ENCODE data around the gene INTS4.
"Not testable (repeated sequence)": the region's sequence is repeated elsewhere in the genome, so short reads cannot be mapped to it uniquely, and the experiment has no call there.

The INTS4 gene

DNA sequence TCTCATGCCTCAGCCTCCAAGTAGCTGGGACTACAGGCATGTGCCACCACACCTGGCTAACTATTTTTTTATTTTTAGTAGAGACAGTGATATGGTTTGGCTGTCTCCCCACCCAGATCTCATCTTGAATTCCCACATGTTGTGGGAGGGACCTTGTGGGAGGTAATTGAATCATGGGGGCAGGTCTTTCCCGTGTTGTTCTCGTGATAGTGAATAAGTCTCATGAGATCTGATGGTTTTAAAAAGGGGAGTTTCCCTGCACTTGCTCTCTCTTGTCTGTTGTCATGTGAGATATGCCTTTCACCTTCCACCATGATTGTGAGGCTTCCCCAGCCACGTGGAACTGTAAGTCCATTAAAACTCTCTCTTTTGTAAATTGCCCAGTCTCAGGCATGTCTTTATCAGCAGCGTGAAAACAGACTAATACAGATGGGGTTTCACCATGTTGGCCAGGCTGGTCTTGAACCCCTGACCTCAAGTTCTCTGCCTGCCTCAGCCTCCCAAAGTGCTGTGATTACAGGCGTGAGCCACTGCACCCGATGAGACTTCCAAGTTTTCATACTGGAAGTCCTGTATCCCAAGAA is 20.6 kb upstream of the INTS4 start:
- H3K9me3 ChIP-seq (ENCODE audit: control extremely low read depth in 1 of 5, control insufficient read depth in 4 of 5, insufficient read depth in 2 of 5, low read depth in 1 of 5, low read length in 4 of 5); H3K36me3 ChIP-seq (ENCODE audit: control insufficient read depth in 4 of 4, insufficient read depth in 4 of 4, low read length in 3 of 4); POLR2A ChIA-PET; H3K27me3 ChIP-seq (replicated peaks in 2 of 5; ENCODE audit: control insufficient read depth in 4 of 5, insufficient read depth in 5 of 5, low read length in 4 of 5); DNase-seq; H3K4me1 ChIP-seq (ENCODE audit: control extremely low read depth in 1 of 4, control insufficient read depth in 4 of 4, insufficient read depth in 4 of 4, low read length in 3 of 4); CTCF ChIA-PET; H3K27ac ChIP-seq (ENCODE audit: insufficient read depth in 1 of 2, low read depth in 1 of 2, low read length in 2 of 2, poor library complexity in 1 of 2, severe bottlenecking in 2 of 2); H3K4me3 ChIP-seq (ENCODE audit: control insufficient read depth in 1 of 7, extremely low read depth in 1 of 7, insufficient read depth in 4 of 7, low read depth in 2 of 7, low read length in 6 of 7): not testable (repeated sequence)
- 95% methylated on average over 6 of the region's 6 CpGs for WGBS (ENCODE audit: insufficient coverage)

DNA sequence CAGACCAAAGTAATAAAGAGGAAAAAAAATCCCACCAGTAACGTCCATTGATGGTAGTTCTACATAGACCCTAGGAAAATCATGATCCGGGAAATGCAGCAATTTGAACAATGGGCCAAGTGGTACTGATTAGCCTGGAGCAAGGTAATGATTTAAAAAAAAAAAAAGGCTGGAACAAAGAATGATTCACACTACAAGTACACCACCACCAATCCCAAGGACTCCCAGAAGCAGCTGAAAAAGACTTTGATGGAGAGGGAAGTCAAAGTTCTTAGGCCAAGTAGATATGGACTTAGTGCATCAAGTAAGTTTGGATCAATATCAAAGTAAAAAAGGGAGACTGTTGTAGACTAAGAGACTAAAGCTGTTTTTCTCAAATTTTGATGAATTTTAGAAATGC is 16.8 kb upstream of the INTS4 start:
- Histone ChIP-seq H3K9me3 (ENCODE audit: control extremely low read depth in 1 of 5, control insufficient read depth in 4 of 5, insufficient read depth in 2 of 5, low read depth in 1 of 5, low read length in 4 of 5) (no peaks in the 10 kb centered on the region), H3K27ac (ENCODE audit: insufficient read depth in 1 of 2, low read depth in 1 of 2, low read length in 2 of 2, poor library complexity in 1 of 2, severe bottlenecking in 2 of 2) (no peak overlapping the region), H3K4me1 (ENCODE audit: control extremely low read depth in 1 of 4, control insufficient read depth in 4 of 4, insufficient read depth in 4 of 4, low read length in 3 of 4) (no peaks in the 10 kb centered on the region), H3K4me3 (ENCODE audit: control insufficient read depth in 1 of 7, extremely low read depth in 1 of 7, insufficient read depth in 4 of 7, low read depth in 2 of 7, low read length in 6 of 7) (no peak overlapping the region), H3K36me3 (ENCODE audit: control insufficient read depth in 4 of 4, insufficient read depth in 4 of 4, low read length in 3 of 4) (no peaks in the 10 kb centered on the region), H3K27me3 (replicated peaks in 2 of 5; ENCODE audit: control insufficient read depth in 4 of 5, insufficient read depth in 5 of 5, low read length in 4 of 5) (peaks cover 0 to 2% (median 0%) of the 10 kb centered on the region in 5 experiments)
- 100% methylated on average over 1 of the region's 2 CpGs for WGBS (ENCODE audit: insufficient coverage)
- ChIA-PET POLR2A (no interaction called here), CTCF (no interaction called here)
- DNase-seq, result no peak

DNA sequence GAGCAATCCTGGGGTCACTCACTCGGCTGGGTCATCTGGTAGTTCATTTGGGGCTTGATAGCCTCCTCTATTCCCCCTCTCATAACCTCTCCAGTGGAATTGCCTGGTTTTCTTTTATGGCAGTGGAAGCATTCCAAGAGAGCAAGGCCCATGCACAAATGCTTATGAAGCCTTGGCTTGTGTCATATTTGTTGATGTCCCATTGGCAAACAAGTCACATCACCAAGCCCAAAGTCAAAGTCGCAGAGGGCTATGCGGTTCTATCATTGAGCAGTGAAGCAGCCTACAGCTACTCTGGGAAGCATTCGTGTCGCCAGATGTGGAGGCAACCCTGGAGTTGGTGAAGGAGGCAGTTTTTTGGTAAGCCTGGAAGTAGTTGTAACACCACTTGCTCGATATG is 16.3 kb upstream of the INTS4 start:
- DNase-seq, result no peak
- ChIA-PET POLR2A (no interaction called here), CTCF (no interaction called here)
- Histone ChIP-seq H3K4me3 (ENCODE audit: control insufficient read depth in 1 of 7, extremely low read depth in 1 of 7, insufficient read depth in 4 of 7, low read depth in 2 of 7, low read length in 6 of 7) (no peak overlapping the region), H3K27me3 (replicated peaks in 2 of 5; ENCODE audit: control insufficient read depth in 4 of 5, insufficient read depth in 5 of 5, low read length in 4 of 5) (peaks cover 0 to 2% (median 0%) of the 10 kb centered on the region in 5 experiments), H3K9me3 (ENCODE audit: control extremely low read depth in 1 of 5, control insufficient read depth in 4 of 5, insufficient read depth in 2 of 5, low read depth in 1 of 5, low read length in 4 of 5) (no peaks in the 10 kb centered on the region), H3K27ac (ENCODE audit: insufficient read depth in 1 of 2, low read depth in 1 of 2, low read length in 2 of 2, poor library complexity in 1 of 2, severe bottlenecking in 2 of 2) (no peak overlapping the region), H3K36me3 (ENCODE audit: control insufficient read depth in 4 of 4, insufficient read depth in 4 of 4, low read length in 3 of 4) (no peaks in the 10 kb centered on the region), H3K4me1 (ENCODE audit: control extremely low read depth in 1 of 4, control insufficient read depth in 4 of 4, insufficient read depth in 4 of 4, low read length in 3 of 4) (no peaks in the 10 kb centered on the region)
- WGBS (ENCODE audit: insufficient coverage), result 100% methylated on average over 3 of the region's 6 CpGs

DNA sequence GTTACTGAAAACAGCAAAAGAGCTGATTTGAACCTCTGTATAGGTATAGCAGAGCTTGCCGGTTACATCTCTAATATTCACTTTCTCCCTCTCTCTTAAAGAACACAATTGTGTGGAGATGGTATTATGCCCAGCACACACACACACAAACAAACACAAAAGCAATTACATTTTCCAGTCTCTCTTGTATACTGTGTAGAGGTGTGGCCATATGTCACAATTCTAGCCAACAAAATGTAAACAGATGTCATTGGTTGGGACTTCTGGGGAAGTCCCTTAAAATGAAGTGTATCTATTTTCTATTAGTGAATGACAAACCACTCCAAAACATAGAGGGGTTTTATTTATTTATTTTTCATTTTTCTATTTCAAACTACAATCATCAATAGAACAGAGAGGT is 15.8 kb upstream of the INTS4 start:
- no peaks in the 10 kb centered on the region for H3K4me1 ChIP-seq (ENCODE audit: control extremely low read depth in 1 of 4, control insufficient read depth in 4 of 4, insufficient read depth in 4 of 4, low read length in 3 of 4)
- no peak overlapping the region for H3K4me3 ChIP-seq (ENCODE audit: control insufficient read depth in 1 of 7, extremely low read depth in 1 of 7, insufficient read depth in 4 of 7, low read depth in 2 of 7, low read length in 6 of 7)
- no CpG with 5 or more reads among the region's 1 CpG for WGBS (ENCODE audit: insufficient coverage)
- H3K9me3 ChIP-seq (ENCODE audit: control extremely low read depth in 1 of 5, control insufficient read depth in 4 of 5, insufficient read depth in 2 of 5, low read depth in 1 of 5, low read length in 4 of 5), result no peaks in the 10 kb centered on the region
- POLR2A ChIA-PET, result no interaction called here
- H3K27ac ChIP-seq (ENCODE audit: insufficient read depth in 1 of 2, low read depth in 1 of 2, low read length in 2 of 2, poor library complexity in 1 of 2, severe bottlenecking in 2 of 2), result no peak overlapping the region
- H3K36me3 ChIP-seq (ENCODE audit: control insufficient read depth in 4 of 4, insufficient read depth in 4 of 4, low read length in 3 of 4), result no peaks in the 10 kb centered on the region
- H3K27me3 ChIP-seq (replicated peaks in 2 of 5; ENCODE audit: control insufficient read depth in 4 of 5, insufficient read depth in 5 of 5, low read length in 4 of 5), result peaks cover 0 to 2% (median 0%) of the 10 kb centered on the region in 5 experiments
- CTCF ChIA-PET, result interaction anchor here (0.9 kb wide), 1 partner anchor 11 kb away, joined by 3 read pairs; no protein-coding TSS in a partner anchor
- no peak for DNase-seq

DNA sequence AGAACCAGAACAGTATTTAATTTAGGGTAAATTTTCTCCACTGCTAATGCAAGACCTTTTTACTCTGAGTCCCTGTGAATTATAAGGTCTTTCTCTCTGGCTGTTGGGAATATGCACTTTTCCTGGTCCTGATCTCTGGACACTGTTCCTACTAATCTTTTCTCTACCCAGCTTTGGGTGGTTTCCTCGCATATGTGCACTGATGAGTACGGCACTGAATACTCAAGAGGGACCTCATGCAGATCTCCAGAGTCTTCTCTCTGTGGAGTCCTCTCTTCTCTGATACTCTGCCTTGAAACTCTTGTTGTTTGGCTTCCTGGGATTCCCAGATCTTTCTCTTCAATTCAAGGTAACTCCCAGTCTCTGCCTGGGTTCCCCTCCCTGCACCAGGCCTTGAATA is 14.6 kb upstream of the INTS4 start:
- WGBS (ENCODE audit: insufficient coverage), result 97% methylated on average over 2 of the region's 2 CpGs
- ChIA-PET POLR2A (no interaction called here), CTCF (interaction anchor here (1.3 kb wide), 1 partner anchor 10 kb away, joined by 9 read pairs; no protein-coding TSS in a partner anchor)

DNA sequence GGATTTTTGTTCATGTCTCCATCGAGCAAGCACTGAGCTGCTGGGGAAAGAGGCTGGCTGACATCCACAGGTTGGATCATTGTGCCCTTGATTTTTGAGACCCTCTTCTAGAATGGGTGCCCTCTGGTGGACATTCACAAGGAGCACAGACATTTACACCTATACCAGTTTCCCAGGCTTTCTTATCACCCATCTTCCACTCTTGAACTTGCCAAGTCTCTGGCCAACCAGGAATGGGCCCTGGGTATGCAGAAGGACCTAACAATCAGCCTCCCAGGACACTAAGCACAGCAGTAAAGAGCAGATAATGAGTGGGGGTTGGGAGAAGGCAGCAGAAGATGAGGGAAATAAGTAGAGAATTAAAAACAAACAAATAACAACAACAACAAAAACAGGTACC is 5.7 kb upstream of the INTS4 start:
- Histone ChIP-seq H3K27me3 (replicated peaks in 2 of 5; ENCODE audit: control insufficient read depth in 4 of 5, insufficient read depth in 5 of 5, low read length in 4 of 5) (peaks cover 0 to 2% (median 0%) of the 10 kb centered on the region in 5 experiments), H3K9me3 (ENCODE audit: control extremely low read depth in 1 of 5, control insufficient read depth in 4 of 5, insufficient read depth in 2 of 5, low read depth in 1 of 5, low read length in 4 of 5) (no peaks in the 10 kb centered on the region), H3K36me3 (ENCODE audit: control insufficient read depth in 4 of 4, insufficient read depth in 4 of 4, low read length in 3 of 4) (no peaks in the 10 kb centered on the region), H3K4me1 (ENCODE audit: control extremely low read depth in 1 of 4, control insufficient read depth in 4 of 4, insufficient read depth in 4 of 4, low read length in 3 of 4) (peaks cover 1 to 5% (median 3%) of the 10 kb centered on the region in 4 experiments), H3K4me3 (ENCODE audit: control insufficient read depth in 1 of 7, extremely low read depth in 1 of 7, insufficient read depth in 4 of 7, low read depth in 2 of 7, low read length in 6 of 7) (no peak overlapping the region), H3K27ac (ENCODE audit: insufficient read depth in 1 of 2, low read depth in 1 of 2, low read length in 2 of 2, poor library complexity in 1 of 2, severe bottlenecking in 2 of 2) (no peak overlapping the region)
- DNase-seq, result peak; percentile 67 to 86 (median 84)
- CTCF ChIA-PET, result interaction anchor here (1.0 to 5.7 kb wide), 10 partner anchors 8 to 226 kb away, joined by 3 to 31 read pairs (median 4); no protein-coding TSS in a partner anchor
- POLR2A ChIA-PET, result no interaction called here
- 0% methylated on average over 1 of the region's 1 CpG for WGBS (ENCODE audit: insufficient coverage)

More for the DNA sequence above, 14.6 kb upstream of the INTS4 start:
- no peak for DNase-seq
- Histone ChIP-seq H3K9me3 (ENCODE audit: control extremely low read depth in 1 of 5, control insufficient read depth in 4 of 5, insufficient read depth in 2 of 5, low read depth in 1 of 5, low read length in 4 of 5) (no peaks in the 10 kb centered on the region), H3K4me3 (ENCODE audit: control insufficient read depth in 1 of 7, extremely low read depth in 1 of 7, insufficient read depth in 4 of 7, low read depth in 2 of 7, low read length in 6 of 7) (no peak overlapping the region), H3K27me3 (replicated peaks in 2 of 5; ENCODE audit: control insufficient read depth in 4 of 5, insufficient read depth in 5 of 5, low read length in 4 of 5) (peaks cover 0 to 2% (median 0%) of the 10 kb centered on the region in 5 experiments), H3K27ac (ENCODE audit: insufficient read depth in 1 of 2, low read depth in 1 of 2, low read length in 2 of 2, poor library complexity in 1 of 2, severe bottlenecking in 2 of 2) (no peak overlapping the region), H3K36me3 (ENCODE audit: control insufficient read depth in 4 of 4, insufficient read depth in 4 of 4, low read length in 3 of 4) (no peaks in the 10 kb centered on the region), H3K4me1 (ENCODE audit: control extremely low read depth in 1 of 4, control insufficient read depth in 4 of 4, insufficient read depth in 4 of 4, low read length in 3 of 4) (no peaks in the 10 kb centered on the region)

DNA sequence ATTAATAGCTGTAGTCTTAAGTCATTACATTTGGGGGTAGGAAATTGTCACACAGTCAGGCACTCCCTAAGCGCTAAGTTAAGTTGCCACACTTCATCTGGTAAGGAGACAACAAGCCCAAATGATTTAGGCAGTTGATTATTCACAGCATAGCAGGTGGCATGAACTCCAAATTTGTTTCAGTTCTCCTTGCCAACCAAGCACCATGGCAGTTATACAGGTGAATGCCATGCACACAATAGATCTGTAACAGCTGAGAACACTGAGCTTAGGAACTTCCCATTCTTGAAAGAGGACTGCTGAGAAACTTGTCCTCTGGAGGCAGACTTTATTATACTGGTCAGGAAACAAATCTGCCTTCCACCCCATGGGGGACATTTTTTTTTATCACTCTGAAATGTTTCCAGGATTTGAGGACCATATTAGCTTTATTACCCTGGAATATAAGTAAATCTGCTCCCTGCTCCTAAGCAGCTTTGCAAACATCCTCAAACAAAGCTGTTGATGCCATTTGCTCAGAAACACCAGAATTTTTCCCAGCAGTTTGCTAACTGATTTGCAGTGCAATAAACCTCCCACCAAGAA is 5.1 kb upstream of the INTS4 start:
- WGBS (ENCODE audit: insufficient coverage), result 100% methylated on average over 1 of the region's 1 CpG
- Histone ChIP-seq H3K36me3 (ENCODE audit: control insufficient read depth in 4 of 4, insufficient read depth in 4 of 4, low read length in 3 of 4) (no peaks in the 10 kb centered on the region), H3K4me3 (ENCODE audit: control insufficient read depth in 1 of 7, extremely low read depth in 1 of 7, insufficient read depth in 4 of 7, low read depth in 2 of 7, low read length in 6 of 7) (no peak overlapping the region), H3K9me3 (ENCODE audit: control extremely low read depth in 1 of 5, control insufficient read depth in 4 of 5, insufficient read depth in 2 of 5, low read depth in 1 of 5, low read length in 4 of 5) (no peaks in the 10 kb centered on the region), H3K4me1 (ENCODE audit: control extremely low read depth in 1 of 4, control insufficient read depth in 4 of 4, insufficient read depth in 4 of 4, low read length in 3 of 4) (peaks cover 3 to 7% (median 6%) of the 10 kb centered on the region in 4 experiments), H3K27me3 (replicated peaks in 2 of 5; ENCODE audit: control insufficient read depth in 4 of 5, insufficient read depth in 5 of 5, low read length in 4 of 5) (peaks cover 0 to 2% (median 0%) of the 10 kb centered on the region in 5 experiments), H3K27ac (ENCODE audit: insufficient read depth in 1 of 2, low read depth in 1 of 2, low read length in 2 of 2, poor library complexity in 1 of 2, severe bottlenecking in 2 of 2) (no peak overlapping the region)
- ChIA-PET CTCF (interaction anchor here (0.6 to 5.7 kb wide), 15 partner anchors 9 to 234 kb away, joined by 3 to 31 read pairs (median 3); no protein-coding TSS in a partner anchor), POLR2A (no interaction called here)
- DNase-seq, result no peak

Measured in common myeloid progenitor, CD34-positive (primary cell).